HepG2 (cell line): ENCODE measurements around the gene ARHGAP33. TPM values are rescaled to one million over a fixed set of nuclear protein-coding genes. Genes with fewer than 3 reads are reported as not detected.

Source experiments
- BORCS8-MEF2B ChIP-seq: sonication (generic); formaldehyde crosslinking; IDR thresholded peaks from 2 replicates; pipeline ENCODE4 v1.8.0; 2022; ENCODE audit warnings: mild to moderate bottlenecking, missing genetic modification reagents
- KDM3A ChIP-seq: IDR thresholded peaks from 2 replicates; pipeline ENCODE4 v1.6.1; 2018; ENCODE audit warnings: low read depth, missing compliant biosample characterization
- KLF16 ChIP-seq, 2 experiments: sonication (generic) in 1 of 2; formaldehyde crosslinking in 1 of 2; IDR thresholded peaks; 2 replicates each; pipeline versions ENCODE4 v1.6.1 to v1.8.0; 2016 to 2023; ENCODE audit warnings: missing genetic modification reagents in 2 of 2, missing compliant biosample characterization in 1 of 2
- KMT2B ChIP-seq: IDR thresholded peaks from 2 replicates; pipeline ENCODE4 v1.6.1; 2016; ENCODE audit warnings: missing genetic modification reagents, missing compliant biosample characterization
- MAFF ChIP-seq: IDR thresholded peaks from 2 replicates; pipeline ENCODE4 v1.6.1; 2011; ENCODE audit warnings: low read depth, low read length, improper control_type of control experiment
- MYC ChIP-seq: sonication (generic); formaldehyde crosslinking; IDR thresholded peaks from 2 replicates; pipeline ENCODE4 v1.9.0; 2021; ENCODE audit warnings: missing genetic modification reagents, borderline replicate concordance
- NBN ChIP-seq: fragments of 450-650 bp; conservative IDR thresholded peaks from 2 replicates; pipeline ENCODE4 v1.6.1; 2017
- ZFP1 ChIP-seq: IDR thresholded peaks from 2 replicates; pipeline ENCODE4 v1.6.1; 2016
- ZNF569 ChIP-seq: sonication (generic); formaldehyde crosslinking; IDR thresholded peaks from 2 replicates; pipeline ENCODE4 v1.5.0; 2020; ENCODE audit warnings: mild to moderate bottlenecking, missing genetic modification reagents, moderate library complexity, borderline replicate concordance
- polyA plus RNA-seq, 8 experiments: library from polyadenylated mRNA; depleted of rRNA in 3 of 8; stranded (reverse) in 7 of 8; unstranded in 1 of 8; fragments of >200 nt; fragmentation: Illumina TruSeq in 4 of 8; extraction: Trizol in 4 of 8; gene quantifications; 2 replicates each; pipeline versions ENCODE4 v1.2.1 to v1.2.3, GENCODE V29; 2011 to 2016; ENCODE audit warnings: low read depth in 4 of 8, missing spikeins in 1 of 8, mixed read lengths in 1 of 8; ENCODE audit not compliant: insufficient read depth in 1 of 8
- total RNA-seq, 5 experiments: library from RNA; depleted of rRNA; stranded (reverse); fragments of >200 nt; fragmentation: Illumina TruSeq; extraction: Trizol; gene quantifications; 2 replicates each; pipeline ENCODE4 v1.2.3, GENCODE V29; 2016; ENCODE audit warnings: low read depth in 1 of 5
- TF ChIP-seq, protein P1 (sequence below): sonication (generic); formaldehyde crosslinking; IDR thresholded peaks from 2 replicates; pipeline ENCODE4 v1.4.0; 2020; ENCODE audit warnings: mild to moderate bottlenecking, missing genetic modification reagents
- TF ChIP-seq, protein P2 (sequence below), 2 experiments: fragments of 450-650 bp in 1 of 2; sonication (generic) in 1 of 2; formaldehyde crosslinking in 1 of 2; IDR thresholded peaks; 2 replicates each; pipeline versions ENCODE4 v1.6.1 to v1.8.0; 2016 to 2022; ENCODE audit warnings: antibody characterized with exemption in 1 of 2, mild to moderate bottlenecking in 1 of 2, missing genetic modification reagents in 1 of 2
- TF ChIP-seq, protein P3 (sequence below): sonication (generic); formaldehyde crosslinking; IDR thresholded peaks from 2 replicates; pipeline ENCODE4 v1.4.0; 2020; ENCODE audit warnings: mild to moderate bottlenecking, missing genetic modification reagents
- TF ChIP-seq, protein P4 (sequence below): sonication (generic); formaldehyde crosslinking; IDR thresholded peaks from 2 replicates; pipeline ENCODE4 v1.4.0; 2020; ENCODE audit warnings: mild to moderate bottlenecking, missing genetic modification reagents
- TF ChIP-seq, protein P5 (sequence below): sonication (generic); formaldehyde crosslinking; IDR thresholded peaks from 2 replicates; pipeline ENCODE4 v1.4.0; 2020; ENCODE audit warnings: missing genetic modification reagents, mild to moderate bottlenecking, borderline replicate concordance

ARHGAP33 gene
- total and polyA plus RNA-seq, 2 of the 13 experiments (the other 11 are each of a cell fraction or from before 2014, with no cell fraction given), result 1.3 to 2.7 TPM

DNA sequence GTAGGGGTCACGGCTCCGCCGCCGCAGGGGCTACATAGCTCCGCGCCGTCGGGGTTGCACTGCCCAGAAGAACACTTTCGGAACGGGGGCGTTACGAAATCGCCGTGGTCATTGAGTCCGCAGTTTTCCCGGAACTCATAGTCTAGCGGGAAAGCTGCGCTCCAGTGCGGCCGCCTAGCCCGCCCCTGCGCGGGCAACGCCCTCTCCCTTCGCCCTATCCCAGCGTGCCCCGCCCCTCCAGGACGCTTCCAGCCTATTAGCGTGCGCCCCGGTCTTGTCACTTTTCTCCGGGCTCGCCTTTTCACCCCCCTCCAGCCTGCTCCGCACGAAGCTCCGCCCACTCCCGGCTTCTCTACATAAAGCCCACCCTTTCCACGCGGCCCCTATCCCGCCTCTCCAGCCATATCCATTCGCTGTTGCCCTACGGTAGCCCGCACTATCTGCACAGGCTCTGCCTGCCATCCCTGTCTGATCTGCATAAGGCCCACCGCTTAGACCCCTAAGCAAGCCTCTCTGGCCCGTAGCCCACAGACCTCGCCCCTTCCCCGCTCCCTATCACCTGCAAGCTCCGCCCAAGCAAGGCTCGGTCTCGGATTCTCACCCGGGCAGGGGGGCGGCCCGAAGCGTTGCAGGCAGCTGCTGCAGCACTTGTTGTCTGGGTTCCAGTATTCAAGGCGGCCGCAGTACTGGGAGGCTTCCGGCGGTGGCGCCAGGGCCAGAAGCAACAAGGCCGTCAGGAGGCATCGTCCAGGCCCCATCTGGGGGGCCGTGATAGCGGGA is 34.8 kb upstream of the ARHGAP33 start (continued):
- TF ChIP-seq, protein P1, sequence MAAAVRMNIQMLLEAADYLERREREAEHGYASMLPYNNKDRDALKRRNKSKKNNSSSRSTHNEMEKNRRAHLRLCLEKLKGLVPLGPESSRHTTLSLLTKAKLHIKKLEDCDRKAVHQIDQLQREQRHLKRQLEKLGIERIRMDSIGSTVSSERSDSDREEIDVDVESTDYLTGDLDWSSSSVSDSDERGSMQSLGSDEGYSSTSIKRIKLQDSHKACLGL (CRISPR knock-in tag), result no peak; the same call in 1 of the 2 replicates
- no peak for TF ChIP-seq KMT2B (CRISPR knock-in tag)
- no peak for TF ChIP-seq MAFF
- TF ChIP-seq, protein P2, sequence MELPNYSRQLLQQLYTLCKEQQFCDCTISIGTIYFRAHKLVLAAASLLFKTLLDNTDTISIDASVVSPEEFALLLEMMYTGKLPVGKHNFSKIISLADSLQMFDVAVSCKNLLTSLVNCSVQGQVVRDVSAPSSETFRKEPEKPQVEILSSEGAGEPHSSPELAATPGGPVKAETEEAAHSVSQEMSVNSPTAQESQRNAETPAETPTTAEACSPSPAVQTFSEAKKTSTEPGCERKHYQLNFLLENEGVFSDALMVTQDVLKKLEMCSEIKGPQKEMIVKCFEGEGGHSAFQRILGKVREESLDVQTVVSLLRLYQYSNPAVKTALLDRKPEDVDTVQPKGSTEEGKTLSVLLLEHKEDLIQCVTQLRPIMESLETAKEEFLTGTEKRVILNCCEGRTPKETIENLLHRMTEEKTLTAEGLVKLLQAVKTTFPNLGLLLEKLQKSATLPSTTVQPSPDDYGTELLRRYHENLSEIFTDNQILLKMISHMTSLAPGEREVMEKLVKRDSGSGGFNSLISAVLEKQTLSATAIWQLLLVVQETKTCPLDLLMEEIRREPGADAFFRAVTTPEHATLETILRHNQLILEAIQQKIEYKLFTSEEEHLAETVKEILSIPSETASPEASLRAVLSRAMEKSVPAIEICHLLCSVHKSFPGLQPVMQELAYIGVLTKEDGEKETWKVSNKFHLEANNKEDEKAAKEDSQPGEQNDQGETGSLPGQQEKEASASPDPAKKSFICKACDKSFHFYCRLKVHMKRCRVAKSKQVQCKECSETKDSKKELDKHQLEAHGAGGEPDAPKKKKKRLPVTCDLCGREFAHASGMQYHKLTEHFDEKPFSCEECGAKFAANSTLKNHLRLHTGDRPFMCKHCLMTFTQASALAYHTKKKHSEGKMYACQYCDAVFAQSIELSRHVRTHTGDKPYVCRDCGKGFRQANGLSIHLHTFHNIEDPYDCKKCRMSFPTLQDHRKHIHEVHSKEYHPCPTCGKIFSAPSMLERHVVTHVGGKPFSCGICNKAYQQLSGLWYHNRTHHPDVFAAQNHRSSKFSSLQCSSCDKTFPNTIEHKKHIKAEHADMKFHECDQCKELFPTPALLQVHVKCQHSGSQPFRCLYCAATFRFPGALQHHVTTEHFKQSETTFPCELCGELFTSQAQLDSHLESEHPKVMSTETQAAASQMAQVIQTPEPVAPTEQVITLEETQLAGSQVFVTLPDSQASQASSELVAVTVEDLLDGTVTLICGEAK (IDR thresholded peaks at IDR 0.05), result no peak
- TF ChIP-seq, protein P2 (CRISPR knock-in tag; IDR thresholded peaks at IDR 0.05), result no peak; the same call in 1 of the 2 replicates
- no peak; the same call in 1 of the 2 replicates for TF ChIP-seq ZFP1
- no peak for TF ChIP-seq KDM3A (CRISPR knock-in tag)
- TF ChIP-seq, protein P3, sequence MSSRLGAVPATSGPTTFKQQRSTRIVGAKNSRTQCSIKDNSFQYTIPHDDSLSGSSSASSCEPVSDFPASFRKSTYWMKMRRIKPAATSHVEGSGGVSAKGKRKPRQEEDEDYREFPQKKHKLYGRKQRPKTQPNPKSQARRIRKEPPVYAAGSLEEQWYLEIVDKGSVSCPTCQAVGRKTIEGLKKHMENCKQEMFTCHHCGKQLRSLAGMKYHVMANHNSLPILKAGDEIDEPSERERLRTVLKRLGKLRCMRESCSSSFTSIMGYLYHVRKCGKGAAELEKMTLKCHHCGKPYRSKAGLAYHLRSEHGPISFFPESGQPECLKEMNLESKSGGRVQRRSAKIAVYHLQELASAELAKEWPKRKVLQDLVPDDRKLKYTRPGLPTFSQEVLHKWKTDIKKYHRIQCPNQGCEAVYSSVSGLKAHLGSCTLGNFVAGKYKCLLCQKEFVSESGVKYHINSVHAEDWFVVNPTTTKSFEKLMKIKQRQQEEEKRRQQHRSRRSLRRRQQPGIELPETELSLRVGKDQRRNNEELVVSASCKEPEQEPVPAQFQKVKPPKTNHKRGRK (CRISPR knock-in tag), result no peak
- TF ChIP-seq NBN, result no peak
- TF ChIP-seq BORCS8-MEF2B, result peak; percentile 38; the same call in 1 of the 2 replicates
- TF ChIP-seq MYC, result peak; percentile 74; the same call in 1 of the 2 replicates
- TF ChIP-seq, protein P4, sequence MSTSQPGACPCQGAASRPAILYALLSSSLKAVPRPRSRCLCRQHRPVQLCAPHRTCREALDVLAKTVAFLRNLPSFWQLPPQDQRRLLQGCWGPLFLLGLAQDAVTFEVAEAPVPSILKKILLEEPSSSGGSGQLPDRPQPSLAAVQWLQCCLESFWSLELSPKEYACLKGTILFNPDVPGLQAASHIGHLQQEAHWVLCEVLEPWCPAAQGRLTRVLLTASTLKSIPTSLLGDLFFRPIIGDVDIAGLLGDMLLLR (CRISPR knock-in tag), result no peak
- peak in 1 of 2 experiments; percentile 78; a peak in 2 of 4 replicates for TF ChIP-seq KLF16 (CRISPR knock-in tag; IDR thresholded peaks at IDR 0.05)
- TF ChIP-seq, protein P5, sequence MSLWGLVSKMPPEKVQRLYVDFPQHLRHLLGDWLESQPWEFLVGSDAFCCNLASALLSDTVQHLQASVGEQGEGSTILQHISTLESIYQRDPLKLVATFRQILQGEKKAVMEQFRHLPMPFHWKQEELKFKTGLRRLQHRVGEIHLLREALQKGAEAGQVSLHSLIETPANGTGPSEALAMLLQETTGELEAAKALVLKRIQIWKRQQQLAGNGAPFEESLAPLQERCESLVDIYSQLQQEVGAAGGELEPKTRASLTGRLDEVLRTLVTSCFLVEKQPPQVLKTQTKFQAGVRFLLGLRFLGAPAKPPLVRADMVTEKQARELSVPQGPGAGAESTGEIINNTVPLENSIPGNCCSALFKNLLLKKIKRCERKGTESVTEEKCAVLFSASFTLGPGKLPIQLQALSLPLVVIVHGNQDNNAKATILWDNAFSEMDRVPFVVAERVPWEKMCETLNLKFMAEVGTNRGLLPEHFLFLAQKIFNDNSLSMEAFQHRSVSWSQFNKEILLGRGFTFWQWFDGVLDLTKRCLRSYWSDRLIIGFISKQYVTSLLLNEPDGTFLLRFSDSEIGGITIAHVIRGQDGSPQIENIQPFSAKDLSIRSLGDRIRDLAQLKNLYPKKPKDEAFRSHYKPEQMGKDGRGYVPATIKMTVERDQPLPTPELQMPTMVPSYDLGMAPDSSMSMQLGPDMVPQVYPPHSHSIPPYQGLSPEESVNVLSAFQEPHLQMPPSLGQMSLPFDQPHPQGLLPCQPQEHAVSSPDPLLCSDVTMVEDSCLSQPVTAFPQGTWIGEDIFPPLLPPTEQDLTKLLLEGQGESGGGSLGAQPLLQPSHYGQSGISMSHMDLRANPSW (CRISPR knock-in tag), result no peak
- TF ChIP-seq ZNF569 (CRISPR knock-in tag), result no peak
